NK-92 (cell line): Measurements from ENCODE around the gene PARD6A.

Source experiments
- DNase-seq: peaks from one replicate; lab custom pipeline; 2025; ENCODE audit not compliant: unreplicated experiment; lab: John Stamatoyannopoulos, UW

PARD6A gene

DNA sequence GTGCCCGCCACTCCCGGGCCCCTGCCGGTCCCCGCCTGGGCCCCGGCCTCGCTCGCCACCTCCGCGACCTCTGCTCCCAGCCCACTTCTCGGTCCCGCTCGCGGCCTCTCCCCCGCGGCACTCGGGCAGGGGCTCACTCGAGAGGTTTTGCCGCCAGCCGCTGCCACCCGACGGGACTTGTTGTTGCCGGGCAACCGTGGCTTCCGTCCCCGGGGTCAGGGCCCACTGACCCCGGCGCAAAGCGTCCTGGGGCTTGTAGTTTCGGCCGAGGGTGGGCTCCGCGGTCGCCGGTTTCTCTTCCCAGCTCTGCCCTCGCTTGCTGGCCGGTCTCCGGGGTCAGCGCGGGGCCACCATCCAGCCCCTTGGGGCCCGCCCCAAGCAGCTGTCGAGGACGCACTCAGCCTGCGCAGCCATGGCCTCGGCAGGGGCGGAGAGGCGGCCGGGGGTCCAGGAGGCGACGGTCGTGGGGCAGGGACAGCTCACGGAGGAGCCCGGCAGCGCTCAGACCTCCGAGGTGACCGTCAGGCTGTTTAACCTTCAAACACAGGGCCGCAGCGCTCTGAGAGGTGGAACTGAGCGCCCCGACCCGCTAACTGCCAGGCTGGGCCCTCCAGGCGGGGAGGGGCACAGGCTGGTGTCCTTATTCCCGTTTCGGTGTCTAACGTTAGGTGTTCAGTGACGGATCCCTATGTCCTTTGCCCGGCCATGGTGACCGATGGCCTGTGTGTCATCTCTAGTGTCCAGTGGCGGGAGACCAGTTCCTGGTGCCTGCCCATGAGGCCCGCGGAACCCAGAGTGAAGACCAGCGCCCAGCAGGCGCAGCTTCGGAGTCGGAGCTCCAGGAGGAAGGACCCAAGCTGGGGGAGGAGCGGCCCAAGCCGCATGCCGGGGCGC, 6.0 kb downstream of the PARD6A start, which contains the start of the genes C16orf86 and ENKD1:
TSS of gene C16orf86 (plus strand) at position 256 of the 894 bp plus-strand sequence. CDS start at position 413, 157 bp downstream.
TSS of gene ENKD1 (minus strand) at position 192 of the 894 bp plus-strand sequence. CDS start 308 bp downstream, outside the sequence.
- DNase-seq, result no peak

DNA sequence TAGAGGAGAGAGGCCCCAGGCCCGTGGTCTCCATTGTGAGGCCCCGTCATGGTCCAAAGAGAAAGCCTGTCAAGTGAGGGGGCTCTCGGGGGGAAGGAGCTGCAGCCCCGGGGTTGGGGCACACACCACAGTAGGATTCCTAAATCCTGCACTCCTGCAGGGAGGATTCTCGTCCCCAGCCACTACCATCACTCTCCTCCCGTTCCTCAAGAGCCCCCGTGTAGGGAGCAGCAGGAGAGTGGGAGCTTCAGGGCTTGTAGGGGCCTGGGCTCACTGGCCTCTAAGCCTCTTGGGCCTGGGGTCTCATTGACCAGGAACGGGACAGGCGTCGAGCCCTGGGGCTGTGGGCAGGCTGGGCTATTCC, 6.7 kb downstream of the PARD6A start:
- no peak for DNase-seq

DNA sequence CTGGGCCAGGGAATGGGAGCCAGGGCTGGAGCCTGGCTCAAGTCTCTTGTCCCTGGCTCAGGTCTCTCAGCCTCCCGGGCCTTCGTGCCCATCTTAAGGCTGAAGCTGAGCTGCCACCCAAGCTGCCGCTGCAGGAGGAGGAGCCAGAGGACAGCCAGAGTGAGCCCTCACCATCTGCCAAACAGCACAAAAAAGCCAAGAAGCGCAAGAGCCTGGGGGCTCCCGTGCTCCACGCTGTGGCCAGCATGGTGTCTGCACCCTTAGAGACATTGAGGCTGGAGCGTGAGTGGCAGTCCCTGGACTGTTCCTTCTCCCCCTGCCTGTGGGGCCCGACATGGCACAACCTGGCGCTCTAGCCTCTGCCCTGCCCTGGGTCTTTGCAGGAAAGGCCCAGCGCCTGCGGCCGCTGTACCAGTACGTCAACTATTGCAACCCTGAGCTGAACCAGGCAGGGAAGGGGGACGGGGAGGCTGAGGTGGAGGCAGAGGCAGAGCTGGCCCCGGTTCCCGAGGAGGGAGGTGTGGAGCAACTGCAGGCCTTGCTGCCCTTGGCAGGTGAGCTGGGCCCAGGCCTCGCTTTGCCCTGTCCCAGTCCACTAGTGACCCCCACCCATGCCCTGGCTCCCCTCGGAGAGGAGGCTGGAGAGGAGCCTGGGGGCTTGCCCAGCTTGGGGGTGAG, 7.2 kb downstream of the PARD6A start:
- no peak for DNase-seq

DNA sequence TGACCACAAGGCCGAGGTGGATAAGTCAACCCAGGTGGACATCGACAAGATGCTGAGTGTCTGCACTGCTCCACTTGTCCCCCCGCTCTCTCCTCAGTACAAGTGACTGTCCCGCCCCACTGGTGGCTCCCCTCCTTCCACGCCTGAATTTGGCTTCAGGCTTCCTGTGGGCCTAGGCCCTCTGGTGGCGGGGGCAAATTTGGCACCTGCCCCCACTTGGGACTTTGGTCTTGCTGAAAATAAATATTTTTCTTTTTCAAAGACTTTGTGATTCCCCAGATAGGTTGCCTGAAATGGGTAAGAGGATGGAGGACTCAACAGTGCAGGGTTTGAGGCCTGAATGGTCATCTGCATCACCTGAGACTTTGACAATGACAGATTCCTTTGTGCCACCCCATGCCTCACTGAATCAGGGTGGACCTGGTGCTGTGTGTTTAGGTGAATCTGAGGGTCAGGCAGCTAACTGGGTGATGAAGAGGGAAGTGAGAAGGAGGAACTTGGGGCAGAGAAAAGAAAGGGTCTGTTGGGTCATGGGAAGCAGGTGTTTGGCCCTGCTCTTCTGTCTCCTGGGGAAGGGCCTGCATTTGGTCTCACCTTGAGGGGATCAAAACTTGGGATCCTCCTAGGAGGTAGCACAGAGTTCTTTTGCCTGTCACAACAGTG, 7.9 kb downstream of the PARD6A start:
- no peak for DNase-seq

DNA sequence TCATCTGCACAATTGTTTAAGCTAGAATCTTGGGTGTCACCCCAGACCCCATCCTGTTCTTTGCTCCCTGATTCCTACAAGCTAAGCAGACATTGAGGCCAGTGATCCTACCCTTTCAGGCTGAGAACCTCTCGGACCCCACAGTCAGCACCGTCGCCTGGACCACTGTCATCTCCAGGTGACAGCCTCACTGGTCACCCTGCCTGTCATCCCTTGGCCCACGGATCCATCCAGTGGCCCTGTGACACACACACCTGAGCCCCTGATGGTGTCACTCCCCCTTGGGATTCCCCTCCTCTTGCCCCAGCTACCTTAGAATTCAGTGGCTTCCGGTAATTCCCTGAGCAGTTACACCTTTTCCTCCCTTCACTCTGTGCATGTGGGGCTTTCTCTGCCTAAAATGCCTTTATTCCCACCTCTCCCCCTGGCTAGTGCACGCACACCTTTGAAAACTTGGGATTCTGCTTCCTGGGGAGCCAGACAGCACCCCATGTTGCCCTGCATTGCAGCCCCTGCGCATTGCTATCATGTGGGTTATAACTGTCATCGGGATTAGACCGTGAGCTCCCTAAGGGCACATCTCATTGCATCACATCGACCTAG, 8.8 kb downstream of the PARD6A start:
- no peak for DNase-seq

DNA sequence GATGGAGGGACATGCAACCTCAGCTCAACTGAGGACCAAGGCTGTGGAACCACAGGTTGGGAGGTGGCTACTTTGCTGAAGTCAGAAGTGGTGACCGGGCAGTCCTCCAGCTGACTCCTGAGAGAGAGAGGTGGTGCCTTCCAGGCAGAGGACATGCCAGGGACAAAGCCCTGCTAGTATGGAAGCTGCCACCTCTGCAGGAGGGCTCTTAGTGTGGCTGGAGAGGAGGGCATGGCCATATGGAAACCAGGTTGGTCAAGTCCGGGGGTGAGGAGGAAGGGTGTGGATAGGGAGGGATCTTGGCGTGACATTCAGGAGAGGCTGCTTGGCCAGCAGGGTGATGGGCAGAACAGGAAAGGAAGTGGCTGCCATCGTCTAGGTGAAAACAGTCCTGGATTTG, 11.5 kb downstream of the PARD6A start:
- no peak for DNase-seq

DNA sequence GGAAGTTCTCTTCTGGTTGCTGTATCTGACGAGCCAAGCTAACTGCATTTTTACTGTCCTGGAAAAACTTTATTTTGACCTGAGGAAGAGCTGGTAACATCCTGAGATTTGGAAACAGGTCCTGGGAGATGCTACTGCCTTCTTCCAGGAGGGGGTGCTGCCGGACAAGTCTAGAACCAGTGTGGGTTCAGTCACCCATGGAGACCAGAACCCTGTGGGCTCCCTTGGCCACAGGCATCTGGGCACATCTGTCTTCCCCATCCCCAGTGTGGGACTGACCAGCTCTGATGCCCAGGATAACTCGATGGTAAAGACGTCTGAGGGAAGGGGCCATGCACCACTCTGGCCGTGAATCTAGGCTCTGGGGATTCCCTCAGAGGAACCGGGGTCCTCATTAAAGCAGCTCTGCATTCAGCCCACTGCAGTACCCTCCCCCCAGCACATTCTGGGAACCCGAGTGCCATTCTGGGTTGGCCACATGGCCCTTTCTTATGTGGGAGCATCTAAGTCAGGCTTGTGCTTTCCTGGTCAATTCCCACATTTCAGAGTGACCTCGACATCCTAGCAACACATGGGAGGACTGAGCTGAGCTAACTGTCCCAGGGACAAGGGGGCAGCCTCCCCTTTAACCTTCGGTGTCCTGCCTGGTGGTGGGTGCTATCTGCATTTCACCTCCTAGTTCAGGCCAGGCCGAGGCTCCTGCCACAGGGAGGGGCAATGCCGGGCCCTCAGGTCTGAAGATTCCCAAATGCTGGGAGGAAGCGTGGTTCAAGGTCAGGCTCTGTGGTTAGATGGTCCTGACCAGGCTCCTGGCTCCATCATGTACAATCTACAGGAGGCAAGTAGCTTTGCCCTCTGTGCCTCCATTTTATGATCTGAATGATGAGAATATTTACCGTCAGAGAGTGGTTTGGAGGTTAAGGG, 12.2 kb downstream of the PARD6A start:
- no peak for DNase-seq

DNA sequence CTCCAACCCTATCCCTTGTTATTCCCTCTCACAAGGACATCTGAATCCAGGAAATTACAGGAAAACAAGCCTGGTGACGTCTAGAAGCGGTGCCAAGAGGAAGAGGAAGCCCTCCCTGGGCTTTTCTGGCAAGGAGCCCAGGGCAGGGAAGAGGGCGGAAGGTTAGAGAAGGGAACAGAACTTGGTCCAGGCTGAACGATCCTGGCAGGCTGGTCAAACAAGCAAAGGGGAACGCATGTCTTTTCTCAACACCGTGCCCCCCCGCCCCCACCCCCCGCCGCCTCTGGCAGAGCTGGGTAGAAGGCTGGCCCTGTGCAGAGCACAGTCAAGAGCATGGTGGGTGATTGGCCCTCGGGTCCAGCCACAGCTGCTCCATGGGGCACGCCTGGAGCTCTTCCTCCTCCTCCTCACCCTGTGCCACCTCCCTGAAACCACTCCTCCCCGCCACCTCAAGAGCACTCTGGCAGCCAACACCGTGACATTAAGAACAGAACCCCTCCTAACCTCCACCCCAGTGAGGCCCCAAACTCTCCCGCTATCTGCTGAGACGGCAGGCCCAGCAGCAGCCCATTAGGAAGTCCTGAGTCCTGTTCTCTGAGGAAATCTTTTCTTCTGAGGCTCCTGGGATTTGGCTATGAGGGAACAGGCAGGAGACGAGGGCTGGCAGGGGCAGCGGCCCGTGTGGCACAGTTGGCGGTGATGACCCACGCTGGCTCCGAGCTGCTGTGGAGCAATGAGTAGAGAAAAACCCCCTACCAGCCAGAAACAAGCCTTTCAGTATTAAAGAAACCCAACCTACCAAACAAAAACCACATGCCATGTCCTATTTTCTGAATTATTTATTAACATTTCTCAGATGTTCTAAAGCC, 13.2 kb downstream of the PARD6A start:
- DNase-seq, result no peak

DNA sequence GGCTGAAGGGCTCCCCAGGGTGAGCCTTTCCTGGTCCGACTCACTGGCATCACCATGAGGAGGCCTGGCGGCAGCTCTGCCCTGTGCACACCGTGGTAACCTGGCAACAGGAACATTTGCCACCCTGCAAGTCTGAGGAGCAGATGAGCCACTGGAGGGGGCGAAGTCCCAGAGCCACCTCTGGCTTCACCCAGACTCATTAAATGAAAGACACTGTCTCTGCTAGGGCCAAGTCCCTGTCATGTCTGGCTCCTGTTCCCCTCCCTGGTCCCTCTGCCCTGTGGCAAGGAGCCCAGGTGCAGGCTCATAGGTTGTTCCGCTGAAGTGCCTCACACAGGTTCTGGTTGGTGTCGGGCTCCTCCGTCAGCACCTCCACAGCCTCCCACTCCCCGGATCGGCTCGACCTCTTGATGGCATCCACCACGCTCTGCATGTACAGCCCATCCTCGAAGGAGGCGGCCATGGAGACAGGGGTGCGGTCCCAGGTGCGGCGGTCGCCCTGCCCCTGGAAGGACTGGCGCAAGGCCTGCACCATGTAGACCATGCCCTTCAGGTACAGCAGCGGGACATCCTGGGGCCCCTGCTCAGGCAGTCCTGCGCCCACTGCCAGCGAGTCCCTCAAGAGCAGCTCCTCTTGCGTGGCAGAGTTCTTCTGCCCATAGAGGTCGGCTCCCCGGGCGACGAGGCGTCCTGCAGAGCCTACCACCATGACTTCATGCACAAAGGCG, 14.3 kb downstream of the PARD6A start:
- DNase-seq, result no peak

DNA sequence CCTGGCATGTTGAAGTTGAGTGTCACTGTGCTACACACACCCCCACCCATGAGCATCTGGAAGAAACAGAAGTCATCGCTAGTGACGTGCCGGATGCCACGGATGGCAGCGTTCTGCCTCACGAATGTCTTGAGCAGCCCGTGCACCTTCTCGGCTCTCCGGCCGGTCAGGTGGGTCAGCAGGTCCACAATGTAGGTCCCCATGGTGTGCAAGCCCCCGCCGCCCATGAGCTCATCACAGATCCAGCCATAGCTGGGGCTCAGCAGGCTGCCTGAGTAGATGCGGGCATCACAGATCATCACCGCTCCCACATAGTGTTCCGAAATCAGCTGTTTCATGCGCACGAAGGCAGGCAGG, 14.8 kb downstream of the PARD6A start:
- DNase-seq, result no peak

DNA sequence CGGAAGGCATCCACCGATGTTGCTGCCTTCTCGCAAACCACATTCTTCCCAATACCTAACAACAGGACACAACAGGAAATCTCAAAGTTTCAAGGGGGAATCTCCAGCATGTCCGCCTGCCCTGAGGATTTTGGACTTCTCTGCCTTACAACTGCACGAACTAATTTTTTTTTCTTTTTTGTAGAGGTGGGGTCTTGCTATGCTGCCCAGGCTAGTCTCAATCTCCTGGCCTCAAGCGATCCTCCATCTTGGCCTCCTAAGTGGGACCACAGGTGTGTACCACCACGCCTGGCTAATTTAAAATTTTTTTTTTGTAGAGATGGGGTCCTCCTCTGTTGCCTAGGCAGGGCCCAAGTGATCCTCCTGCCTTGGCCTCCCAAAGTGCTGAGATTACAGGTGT, 15.2 kb downstream of the PARD6A start:
- DNase-seq, result no peak

DNA sequence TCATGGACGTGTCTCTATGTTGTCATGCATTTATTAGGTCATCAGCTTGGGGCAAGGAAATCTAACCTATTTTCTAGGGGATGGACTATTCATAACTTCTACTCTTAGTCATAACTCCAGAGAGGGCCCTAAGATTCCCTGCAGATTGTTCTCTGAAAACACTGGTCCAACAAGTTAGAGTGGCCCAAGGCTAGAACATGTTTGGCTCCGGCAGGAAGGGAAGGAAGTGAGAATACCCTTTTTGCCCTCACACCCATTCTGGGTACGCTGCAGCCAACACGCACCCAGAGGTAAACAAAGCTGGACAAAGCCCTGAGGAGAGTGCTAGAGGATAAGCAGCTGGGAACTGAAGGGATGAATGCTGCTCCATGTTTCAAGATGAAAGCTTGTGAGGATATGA, 15.8 kb downstream of the PARD6A start:
- DNase-seq, result no peak

DNA sequence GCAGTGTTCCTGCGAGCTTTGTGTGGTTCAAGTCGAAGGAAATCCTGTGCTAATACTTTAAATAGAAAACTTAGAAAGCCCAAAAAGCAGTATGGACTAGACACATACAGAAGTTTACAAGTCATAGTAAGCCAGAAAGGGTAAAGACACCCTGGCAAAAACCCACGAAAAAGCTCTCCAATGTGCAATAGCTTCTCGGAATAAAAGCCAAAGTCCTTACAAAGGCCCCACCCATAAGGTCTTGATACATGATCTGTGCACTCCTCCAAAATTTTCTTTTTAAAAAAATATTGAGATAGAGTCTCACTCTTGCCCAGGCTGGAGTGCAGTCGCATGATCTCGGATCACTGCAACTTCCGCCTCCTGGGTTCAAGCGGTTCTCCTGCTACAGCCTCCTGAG, 16.2 kb downstream of the PARD6A start:
- DNase-seq, result no peak

DNA sequence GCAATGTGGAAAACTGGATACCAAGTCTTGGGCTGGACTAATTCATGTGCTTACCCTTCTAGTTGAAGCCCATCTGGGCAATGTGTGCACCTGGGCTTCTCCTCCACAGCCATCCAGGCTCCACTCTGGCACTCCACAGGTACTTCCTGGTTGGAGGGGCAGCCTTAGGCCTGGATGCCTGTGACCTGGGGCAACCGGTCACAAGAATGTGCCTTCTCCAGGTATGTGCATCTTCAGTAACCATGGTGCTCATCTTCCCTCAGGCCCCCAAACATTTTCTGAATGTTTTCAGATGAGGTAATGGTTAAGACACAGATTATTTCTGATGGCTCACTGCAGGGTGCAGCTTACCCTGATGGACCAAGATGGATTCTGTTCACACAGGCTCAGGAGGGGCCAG, 17.0 kb downstream of the PARD6A start:
- no peak for DNase-seq

DNA sequence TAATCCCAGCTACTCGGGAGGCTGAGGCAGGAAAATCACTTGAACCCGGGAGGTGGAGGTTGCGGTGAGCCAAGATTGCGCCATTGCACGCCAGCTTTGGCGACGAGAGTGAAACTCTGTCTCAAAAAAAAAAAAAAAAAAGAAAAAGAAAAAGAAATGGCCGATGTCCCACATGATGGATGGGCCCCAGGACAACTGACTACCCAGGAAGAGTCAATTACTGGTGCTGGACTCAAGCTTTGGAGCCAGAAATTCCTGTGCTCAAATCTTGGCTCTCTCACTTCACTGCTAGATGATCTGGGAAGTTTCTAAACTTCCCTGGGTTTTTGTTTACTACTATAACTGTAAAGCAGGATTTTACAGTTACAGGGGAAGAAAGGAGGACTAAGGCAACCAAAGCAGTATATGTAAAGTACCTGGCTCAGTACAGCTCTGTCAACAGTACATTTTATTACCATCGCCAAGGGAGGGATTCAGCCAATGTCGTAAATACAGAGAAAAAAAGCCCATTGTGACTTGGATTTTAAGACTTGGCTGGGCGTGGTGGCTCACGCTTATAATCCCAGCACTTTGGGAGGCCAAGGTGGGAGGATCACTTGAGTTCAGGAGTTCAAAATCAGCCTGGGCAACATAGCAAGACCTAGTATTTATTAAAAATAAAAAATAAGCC, 17.7 kb downstream of the PARD6A start:
- no peak for DNase-seq

DNA sequence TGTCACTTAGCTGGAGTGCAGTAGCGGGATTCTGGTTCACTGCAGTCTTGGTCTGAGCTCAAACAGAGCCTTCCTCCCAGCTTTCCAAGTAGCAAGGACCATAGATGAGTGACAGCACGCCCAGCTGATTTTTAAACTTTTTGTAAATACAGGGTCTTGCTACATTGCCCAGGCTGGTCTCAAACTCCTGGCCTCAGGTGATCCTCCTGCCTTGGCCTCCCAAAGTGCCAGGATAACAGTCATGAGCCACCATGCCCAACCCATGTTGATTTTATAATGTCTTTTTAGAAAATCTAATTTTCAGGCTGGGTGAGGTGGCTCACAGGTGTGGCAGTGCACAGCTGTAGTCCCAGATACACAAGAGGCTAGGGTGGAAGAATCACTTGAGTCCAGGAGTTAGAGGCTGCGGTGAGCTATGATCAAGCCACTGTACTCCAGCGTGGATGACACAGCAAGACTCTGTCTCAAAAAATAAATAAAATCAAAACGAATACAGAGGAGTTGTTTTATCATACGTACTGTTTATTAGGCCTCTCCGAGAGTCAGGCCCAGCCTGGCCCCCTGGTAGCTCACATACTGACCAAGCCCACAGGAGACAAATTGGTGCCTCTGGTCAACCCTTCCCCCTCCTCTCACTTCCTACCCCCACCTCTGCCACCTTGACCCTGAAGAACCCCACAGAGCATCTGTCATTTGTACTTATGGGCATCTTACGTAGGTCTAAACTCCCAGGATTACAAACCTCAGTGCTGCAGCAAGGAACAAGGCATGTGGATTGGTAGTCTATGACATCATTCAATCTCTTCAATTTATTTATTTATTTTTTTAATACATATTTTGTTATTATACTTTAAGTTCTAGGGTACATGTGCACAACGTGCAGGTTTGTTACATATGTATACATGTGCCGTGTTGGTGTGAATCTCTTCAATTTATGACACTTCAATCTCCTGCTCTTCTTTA, 19.5 kb downstream of the PARD6A start:
- DNase-seq, result no peak

DNA sequence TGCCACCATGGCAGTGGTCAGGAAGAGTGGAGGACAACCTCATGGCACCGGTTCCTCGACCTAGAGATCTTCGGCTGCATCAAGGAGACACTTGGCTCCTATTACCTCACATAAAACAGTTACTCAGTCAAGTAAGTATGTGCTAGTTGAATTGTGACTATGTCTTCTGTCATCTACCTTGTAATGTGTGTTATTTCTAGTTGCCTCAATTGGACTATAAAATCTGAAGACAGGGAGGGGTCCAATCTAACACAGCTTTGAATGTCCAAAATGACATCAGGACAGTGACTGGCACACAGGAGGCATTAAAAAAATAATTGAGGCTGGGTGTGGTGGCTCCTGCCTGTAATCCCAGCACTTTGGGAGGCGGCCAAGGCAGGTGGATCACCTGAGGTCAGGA, 23.0 kb downstream of the PARD6A start:
- no peak for DNase-seq
